RKO (cell line): ENCODE data around the gene SLC12A3.

ENCODE experiments used
- DNase-seq: peaks from one replicate; pipeline ENCODE4 v3.0.0-alpha.2; 2016; ENCODE audit warnings: low spot score

Gene SLC12A3, protein sequence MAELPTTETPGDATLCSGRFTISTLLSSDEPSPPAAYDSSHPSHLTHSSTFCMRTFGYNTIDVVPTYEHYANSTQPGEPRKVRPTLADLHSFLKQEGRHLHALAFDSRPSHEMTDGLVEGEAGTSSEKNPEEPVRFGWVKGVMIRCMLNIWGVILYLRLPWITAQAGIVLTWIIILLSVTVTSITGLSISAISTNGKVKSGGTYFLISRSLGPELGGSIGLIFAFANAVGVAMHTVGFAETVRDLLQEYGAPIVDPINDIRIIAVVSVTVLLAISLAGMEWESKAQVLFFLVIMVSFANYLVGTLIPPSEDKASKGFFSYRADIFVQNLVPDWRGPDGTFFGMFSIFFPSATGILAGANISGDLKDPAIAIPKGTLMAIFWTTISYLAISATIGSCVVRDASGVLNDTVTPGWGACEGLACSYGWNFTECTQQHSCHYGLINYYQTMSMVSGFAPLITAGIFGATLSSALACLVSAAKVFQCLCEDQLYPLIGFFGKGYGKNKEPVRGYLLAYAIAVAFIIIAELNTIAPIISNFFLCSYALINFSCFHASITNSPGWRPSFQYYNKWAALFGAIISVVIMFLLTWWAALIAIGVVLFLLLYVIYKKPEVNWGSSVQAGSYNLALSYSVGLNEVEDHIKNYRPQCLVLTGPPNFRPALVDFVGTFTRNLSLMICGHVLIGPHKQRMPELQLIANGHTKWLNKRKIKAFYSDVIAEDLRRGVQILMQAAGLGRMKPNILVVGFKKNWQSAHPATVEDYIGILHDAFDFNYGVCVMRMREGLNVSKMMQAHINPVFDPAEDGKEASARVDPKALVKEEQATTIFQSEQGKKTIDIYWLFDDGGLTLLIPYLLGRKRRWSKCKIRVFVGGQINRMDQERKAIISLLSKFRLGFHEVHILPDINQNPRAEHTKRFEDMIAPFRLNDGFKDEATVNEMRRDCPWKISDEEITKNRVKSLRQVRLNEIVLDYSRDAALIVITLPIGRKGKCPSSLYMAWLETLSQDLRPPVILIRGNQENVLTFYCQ

DNA sequence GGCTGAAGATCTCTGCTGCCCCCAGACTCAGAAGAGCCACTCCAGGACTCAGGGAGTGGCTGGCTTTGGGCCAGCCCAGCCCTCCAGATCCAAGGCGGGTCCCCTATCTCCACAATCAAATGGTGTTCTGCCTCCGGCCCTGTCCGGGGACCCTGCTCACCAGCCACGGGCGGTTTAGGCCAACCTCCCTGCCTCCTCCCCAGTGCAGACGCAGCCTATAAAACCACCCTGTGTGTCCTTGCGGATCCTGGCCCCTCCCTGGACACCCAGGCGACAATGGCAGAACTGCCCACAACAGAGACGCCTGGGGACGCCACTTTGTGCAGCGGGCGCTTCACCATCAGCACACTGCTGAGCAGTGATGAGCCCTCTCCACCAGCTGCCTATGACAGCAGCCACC is at the start of gene SLC12A3:
SLC12A3 (plus strand) TSS at position 248 of the 400 bp plus-strand sequence; CDS start at position 277, 29 bp downstream.
- DNase-seq = no peak

DNA sequence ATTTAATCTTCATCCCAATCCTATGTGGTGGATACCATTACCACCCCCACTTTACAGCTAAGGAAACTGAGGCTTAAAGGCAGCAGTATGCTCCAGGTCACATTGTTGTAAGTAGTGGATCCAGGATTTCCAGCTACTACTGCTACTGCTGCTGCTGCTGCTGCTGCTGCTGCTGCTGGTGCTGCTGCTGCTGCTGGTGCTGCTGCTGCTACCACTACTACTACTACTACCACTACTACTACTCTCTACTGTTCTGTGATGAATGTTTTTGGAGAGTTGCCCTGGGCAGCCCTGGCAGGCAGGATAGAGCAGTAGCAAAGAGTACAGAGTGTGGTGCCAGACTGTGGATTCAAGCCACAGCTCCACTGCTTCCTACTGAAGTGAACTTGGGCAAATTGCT is 49.3 kb upstream of the SLC12A3 start:
- DNase-seq = no peak

DNA sequence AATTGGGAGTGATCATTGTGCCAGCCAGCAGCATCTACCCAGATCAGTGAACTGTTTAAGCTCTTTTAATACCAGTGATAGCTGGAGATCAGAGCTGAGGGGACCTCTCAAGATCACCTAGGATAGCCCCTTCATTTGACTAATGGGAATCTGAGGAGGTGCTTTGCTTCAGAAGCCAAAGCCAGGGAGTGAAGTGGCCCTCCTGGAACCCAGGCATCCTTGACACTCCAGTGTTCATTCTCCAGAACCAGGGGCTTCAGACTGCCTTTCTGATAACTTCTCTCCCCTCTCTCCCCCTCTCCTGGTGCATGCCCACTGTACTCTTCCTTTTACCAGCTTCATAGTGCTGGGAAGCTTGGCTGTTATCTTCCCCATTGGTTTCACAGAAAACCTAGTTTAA is 48.0 kb upstream of the SLC12A3 start:
- DNase-seq = no peak

DNA sequence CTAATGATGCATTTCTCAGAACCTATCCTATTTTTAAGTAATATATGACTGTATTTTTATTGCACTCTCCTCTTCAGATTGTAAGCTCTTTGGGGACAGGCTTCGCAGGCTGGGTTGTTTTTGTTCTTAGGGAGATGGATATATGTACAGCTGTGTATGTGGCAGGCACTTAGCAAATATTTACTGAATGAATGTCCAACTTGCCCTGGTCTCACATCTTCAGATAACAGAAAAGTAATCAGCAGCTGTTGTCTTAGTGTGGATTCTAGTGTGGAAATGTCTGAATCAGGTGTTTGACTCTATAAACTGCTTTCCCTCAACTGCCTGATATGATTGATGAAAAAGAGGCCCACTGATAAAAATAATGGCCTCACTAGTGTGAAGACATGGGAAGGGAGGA is 47.1 kb upstream of the SLC12A3 start:
- no peak for DNase-seq

DNA sequence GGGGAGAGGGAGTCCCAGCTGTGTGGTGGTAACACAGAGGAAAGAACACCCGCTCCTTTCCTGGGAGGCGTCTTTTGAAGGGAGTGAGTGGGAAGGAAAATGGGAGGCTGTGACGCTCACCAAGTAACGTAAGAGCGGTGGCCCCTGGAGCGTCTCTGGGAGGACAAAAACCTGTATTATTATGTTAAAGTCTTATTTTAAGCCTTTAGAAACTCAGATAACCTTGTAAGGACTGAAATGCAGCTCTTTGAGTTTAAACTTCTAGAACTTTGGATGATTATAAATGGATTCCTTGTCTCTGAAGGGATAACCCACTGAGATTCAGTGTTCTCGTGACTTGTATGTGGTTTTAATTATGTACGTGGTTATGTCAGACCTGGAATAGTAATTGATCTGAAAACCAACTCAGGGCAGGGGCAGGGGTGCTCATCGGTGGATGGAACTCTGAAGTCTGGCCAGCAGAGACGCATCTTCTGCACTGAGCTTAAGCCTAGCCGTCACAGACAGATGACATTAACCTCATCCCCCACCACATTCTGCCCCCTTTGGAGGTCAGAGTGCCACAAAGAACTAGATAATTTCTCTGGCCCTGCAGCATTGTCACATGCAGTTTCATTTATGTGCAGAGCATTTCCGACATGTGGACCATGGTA is 41.8 kb upstream of the SLC12A3 start:
- DNase-seq = no peak

DNA sequence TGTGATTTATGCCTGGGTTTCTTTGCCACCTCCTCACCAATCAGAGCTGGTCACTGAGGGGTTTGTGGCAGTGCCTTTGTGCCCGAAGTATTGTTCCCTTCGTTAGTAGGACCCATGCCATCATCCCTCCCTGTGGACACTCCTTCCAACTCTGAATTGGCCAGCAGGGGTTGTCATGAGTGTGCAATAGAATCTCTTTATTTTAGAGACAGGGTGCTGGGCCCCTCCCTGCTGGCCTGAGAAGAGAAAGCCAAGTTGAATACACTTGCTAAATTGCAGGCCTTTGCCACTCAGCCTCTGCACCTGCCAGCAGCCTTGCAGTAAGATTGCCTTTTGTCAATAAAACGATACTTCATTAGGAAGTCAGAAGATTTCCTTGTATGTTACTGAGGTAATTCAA is 40.7 kb upstream of the SLC12A3 start:
- peak; percentile 27 for DNase-seq

DNA sequence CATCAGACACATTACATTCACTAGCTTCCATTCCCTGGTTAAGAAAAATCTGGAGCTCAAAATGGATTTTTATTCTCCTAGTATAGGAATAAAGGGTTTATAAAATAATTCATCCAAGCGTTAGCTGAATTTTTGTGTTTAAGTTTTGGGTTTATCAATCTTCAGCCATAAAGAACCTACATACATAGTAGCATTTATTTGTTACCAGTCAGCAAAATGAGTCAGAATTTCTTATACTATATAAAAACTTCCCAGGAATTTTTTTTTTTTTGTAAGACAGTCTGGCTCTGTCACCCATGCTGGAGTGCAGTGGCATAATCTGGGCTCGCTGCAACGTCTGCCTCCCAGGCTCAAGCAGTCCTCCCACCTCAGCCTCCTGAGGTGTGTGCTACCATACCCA is 40.2 kb upstream of the SLC12A3 start:
- no peak for DNase-seq

DNA sequence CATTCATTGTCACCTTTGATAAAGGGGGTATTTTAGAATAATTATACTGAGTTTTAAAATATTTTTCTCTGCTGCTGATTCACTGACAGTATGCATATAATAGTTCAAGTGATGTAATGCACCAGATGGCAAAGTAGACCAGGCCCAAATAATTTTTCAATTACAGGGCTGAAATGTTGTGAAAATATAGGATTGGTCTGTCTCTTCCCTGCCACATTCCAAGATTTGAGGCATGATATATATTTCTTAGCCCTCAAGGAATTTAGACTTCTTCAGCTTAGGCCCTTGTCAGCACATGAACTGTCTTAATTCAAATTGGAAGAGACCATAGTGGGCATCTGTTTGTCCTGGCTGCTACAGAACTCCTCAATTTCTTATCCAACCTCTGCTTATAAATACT is 39.2 kb upstream of the SLC12A3 start:
- no peak for DNase-seq

DNA sequence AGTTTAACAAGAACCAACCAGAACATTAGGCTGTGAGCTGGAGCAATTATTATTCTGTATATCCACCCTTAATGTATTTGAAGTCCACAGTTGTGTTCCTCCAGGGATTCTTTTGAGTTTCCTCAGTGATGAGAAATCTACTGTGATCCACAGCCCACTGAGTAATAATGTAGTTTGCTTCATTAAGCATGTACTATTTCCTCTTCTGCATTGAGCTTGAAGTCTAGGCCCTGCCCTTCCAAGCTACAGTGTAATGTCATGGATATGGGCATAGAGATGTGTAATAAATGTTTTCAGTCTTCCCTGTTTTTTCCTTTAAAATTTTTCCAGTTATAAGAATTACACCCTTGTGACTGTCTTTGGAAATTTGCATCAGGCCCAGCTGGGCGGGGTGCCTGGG is 36.4 kb upstream of the SLC12A3 start:
- no peak for DNase-seq

DNA sequence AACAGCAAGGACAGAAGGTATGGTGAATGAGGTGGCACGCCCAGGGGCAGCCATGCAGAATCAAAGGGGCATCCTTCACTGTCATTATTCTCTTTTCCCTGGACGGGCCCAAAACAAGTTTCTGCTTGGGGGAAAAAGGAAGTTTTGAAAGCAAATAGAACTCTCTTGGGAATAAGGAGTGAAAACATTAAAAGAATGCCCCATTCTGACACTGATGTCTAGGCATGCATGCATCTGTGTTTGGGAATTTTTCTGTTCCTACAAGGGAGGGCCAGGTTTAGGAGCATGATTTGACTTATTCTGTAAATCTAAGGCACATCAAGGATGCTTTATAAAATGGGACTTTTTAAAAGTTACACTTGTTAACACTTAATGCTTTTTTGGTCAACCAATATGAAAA is 34.3 kb upstream of the SLC12A3 start:
- DNase-seq = no peak

DNA sequence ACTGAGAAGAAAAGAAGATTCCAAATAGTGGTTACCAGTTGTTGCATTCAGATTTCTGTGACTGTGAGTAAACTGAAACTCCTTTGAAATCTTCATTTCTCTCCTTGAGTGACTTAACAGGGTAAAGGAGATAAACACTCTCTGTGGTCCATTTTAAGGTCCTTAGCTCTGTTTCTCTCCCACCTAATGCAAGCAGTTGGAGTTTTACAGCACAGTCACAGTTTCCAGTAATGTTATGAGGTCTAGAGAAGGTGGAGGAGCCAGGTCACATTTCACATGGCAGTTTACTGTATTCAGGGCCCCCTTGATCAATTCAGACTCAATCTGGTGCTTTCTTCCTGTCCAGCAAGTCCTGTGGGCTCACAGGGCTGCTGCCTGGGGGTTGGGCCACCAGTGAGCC is 32.2 kb upstream of the SLC12A3 start:
- no peak for DNase-seq

DNA sequence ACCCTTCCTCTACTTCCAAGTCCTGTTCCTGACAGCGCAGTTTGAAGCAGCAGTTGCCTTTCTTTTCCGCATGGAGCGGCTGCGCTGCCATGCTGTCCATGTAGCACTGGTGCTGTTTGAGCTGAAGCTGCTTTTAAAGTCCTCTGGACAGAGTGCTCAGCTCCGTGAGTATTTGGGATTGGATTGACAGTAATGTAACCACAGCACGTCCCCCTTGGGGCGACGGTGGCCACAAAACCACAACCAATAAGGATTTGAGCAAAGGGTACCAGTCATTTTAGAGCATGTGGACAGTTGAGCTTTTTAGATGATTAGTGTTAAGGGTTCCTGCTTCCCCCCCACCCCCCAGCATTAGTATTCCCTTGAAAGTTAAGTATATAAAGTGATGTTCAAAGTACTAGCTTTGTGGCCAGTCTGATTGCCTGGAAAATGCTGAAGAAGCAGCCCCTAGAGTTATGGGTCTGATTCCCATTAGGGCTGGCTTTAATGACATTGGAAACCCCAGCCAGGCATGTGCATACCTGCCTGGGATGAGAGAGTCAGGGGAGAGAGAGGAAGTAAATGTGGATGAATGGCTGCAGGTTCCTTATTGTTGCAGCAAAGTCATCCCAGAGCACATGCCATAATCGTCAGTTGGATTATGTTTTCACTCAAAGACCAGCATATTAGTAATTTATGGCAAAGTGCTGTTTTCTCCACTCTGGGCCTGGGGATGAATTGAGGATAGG is 31.6 kb upstream of the SLC12A3 start:
- DNase-seq = no peak

DNA sequence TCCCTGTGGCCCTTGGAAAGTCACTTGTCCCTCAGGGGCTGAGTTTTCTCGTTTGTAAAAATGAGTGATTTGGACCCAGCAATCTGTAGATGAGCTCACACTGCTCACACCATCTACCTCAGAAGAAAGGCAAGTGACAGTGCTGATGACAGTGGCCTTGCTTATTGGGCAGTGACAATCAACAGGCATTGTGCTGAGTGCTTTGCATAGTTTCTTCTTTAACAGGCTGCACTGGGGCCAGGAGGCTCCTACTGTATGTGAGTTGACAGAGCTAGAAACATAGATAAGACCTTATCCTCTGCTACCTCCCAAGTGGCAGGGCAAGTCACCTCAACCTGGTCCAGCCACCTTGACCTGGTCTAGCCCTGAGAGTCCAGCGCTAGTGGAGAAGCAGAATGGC is 29.7 kb upstream of the SLC12A3 start:
- DNase-seq = no peak

DNA sequence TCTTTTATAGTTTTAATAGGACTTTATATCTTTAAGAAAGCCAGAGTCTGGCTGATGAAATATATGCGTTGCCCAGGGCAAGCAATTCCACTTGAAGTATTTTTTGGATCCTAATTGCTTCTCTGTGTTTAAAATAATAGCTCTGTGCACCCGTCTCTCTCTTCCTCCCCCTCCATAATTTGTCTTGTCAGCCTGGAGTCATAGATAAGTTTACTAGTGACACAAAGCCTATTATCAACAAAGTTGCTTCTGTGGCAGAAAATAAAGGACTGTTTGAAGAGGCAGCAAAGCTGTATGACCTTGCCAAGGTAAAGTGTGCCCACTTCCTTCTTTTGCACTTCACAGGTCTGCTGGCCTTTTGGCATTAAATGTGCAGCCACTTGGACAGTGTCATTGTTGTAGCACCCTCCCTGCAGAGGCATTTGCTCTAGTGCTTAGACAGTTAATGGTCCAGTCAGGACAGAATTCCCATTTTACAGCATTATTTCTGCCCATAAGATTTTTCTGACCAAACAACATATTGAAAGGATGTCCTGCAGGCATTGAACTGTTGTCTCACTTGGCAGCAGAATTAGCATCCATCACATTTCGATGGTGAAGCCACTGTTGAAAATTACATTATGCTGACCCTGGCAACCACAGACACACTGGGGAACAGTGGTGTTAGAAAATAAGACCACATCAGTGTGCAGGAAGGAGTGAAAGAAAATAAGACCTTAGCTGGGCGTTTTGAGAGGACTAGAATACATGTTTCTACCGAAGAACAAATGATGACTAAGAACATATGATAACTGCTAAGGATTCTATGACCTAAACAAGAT is 28.4 kb upstream of the SLC12A3 start:
- no peak for DNase-seq

DNA sequence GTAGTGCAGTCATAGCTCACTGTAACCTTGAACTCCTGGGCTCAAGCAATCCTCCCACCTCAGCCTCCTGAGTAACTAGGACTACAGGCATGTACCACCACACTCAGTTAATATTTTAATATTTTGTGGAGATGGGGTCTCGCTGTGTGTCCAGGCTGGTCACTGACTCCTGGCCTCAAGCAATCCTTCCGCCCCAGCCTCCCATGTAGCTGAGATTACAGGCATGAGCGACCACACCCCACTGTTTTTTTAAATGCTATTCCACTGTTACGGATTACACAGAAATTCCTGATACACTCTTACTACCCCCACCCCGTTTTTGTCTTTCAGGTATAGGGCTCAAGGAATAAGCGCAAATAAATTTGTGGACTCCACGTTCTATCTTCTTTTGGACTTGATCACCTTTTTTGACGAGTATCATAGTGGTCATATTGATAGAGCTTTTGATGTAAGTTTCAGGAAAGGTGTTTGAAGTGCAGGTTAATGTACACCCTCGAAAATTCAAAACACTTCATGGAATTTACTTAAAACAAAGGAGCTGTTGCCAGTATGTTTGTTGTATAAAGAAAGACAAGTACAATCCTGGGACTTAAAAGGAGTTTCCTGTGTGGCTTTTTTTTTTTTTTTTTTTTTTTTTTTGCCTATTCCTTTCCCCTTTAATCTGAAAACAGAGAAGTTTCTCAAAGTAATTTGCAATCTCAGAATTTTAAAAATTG is 26.2 kb upstream of the SLC12A3 start:
- DNase-seq = no peak

DNA sequence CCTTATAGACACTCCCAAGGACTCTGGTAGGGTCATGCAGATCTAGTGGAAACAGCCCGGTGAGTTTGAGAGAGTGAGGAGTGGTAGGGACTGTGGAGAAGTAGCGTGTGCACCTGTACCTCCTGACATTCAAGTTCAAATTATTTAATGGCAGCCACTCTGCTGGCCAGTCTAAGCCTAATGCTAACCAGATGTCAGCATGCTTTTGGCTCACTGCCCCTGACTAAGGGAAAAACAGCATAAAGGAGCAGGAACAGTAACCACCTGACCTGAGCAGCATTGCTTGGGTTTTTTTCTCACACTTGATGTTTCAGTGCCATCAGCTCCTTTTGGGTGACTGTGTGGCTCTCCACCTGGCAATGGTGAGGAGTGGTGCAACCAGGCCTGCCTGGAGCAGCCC is 23.8 kb upstream of the SLC12A3 start:
- DNase-seq = no peak

DNA sequence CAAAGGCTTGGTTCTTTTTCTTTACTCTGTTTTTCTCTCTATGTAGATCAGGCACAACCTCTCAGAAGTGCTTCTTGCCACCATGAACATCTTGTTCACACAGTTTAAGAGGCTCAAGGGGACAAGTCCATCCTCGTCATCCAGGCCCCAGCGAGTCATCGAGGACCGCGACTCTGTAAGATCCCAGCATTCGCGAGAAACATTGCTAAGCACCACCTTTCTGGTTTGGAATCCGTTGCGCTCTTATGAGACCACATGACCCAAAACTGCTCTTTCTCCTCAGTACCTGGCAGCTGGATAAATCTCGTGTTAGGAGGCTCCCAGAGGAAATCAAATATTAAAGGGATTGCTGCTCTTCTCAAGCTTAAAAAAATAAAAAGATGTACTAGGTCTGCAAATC is 23.3 kb upstream of the SLC12A3 start:
- no peak for DNase-seq

DNA sequence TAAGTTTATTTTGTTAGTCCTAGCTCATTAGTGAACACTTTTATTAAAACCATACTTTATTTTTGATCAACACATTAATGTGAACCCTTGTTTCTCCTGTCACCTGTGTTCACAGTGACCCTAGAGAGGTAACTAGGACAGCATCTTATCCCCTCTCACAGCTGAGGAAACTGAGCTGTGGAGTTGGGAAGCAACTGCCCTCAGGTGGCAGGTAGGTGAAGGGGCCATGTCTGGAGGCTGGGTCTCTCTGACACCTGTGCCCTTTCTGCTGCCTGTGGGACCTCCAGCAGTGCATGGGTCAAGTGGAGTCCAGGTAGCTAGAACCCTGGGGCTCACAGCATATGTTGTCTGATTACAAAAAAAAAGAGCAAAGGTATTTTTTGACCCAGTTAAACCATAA is 22.9 kb upstream of the SLC12A3 start:
- no peak for DNase-seq

DNA sequence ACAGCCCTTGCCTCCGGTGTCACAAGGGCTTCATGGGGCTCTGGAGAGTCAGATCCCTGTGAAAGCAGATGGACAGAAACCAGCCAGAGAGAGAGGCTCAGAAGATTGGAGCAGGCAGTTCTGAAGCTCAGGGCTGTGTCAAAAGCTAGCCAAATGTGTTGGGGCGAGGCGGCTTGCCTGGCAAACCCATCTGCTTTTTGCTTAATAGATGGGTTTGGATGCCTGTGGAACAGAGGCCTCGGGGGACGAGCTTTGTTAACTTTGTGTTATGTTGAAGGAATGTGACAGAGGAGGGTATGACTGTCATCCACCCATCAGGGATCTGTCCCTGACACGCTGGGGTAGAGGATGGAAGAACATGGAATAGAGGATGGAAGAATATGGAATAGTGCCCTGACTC is 21.0 kb upstream of the SLC12A3 start:
- DNase-seq = no peak

DNA sequence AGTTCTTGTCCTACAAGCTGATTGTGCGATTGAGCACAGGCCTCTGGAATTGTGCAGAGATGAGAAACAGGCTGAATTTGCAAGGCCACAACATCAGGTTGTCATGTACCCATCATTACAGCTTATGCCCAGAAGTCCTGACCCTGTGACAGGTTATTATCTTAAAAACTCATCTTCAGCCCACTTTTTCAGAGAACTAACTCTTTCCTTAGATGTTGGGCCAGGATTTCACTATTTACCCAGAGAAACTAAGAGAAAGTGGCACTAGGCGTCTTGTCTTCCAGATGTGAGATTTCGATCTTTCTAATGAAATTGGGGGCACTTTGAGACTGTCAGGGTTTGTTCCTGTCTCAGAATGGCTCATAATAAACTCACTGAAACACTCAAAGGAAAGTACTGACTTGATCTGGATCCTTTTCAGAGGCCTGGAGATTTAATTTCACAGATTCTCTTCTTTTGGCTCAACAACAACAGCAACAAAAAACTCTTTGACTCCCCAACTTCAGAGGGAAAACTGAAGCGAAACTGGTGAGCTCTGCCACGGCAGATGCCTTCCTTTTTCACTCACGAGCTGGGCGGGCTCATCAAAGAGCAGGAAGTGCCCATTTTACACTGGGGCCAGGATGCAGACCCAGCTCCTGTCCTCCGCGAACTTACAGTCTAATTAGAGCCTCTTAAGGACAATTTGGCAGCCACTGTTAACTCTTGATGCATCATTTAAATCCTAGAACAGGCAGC is 17.7 kb upstream of the SLC12A3 start:
- DNase-seq = no peak
